HG03108 (cell line): Measurements from ENCODE around the gene RPP40.
"Not testable (repeated sequence)": the region's sequence is repeated elsewhere in the genome, so short reads cannot be mapped to it uniquely, and the experiment has no call there.

Source experiments
- ATAC-seq: cut with Tn5 transposase; IDR thresholded peaks from one replicate; pipeline ENCODE4 v1.9.1; 2021; ENCODE audit warnings: moderate library complexity; ENCODE audit not compliant: unreplicated experiment

Gene RPP40, protein sequence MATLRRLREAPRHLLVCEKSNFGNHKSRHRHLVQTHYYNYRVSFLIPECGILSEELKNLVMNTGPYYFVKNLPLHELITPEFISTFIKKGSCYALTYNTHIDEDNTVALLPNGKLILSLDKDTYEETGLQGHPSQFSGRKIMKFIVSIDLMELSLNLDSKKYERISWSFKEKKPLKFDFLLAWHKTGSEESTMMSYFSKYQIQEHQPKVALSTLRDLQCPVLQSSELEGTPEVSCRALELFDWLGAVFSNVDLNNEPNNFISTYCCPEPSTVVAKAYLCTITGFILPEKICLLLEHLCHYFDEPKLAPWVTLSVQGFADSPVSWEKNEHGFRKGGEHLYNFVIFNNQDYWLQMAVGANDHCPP

DNA sequence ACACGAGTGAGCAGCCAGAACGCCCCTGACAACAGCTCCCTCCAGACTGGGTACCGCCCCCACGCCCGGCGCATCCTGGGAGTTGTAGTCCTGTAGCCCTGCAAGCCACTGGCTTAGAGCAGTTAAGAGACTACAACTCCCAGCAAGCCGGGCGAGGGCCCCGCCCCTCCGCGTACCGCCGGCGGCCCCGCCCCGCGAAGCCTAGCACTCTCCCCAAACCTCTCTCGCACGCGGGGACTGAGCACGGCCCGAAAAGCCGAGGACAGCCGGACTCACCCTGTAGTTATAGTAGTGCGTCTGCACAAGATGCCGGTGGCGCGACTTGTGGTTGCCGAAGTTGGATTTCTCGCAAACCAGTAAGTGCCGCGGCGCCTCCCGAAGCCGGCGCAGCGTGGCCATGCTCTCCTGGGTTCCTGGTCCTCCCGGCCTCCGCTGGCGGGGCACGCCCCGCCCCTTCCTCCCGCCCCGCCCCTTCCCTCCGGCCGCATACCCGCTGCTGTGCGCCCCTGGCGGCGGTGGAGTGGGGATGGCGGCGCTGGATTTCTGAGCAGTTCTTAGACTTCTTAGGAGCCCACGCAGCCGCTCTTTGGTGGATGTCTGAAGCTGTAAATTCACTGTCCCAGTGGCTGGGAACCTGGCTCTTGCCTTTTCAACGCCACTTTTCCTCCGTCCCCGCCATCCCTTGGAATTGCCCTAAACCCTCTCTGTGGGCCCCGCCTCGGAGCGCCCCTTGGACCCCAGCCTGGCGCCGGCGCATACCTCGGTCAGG is at the start of gene RPP40:
TSS of gene RPP40 (minus strand) at position 434 of the 769 bp plus-strand sequence. CDS start at position 399, 35 bp downstream.
- ATAC-seq: peak; percentile 96

DNA sequence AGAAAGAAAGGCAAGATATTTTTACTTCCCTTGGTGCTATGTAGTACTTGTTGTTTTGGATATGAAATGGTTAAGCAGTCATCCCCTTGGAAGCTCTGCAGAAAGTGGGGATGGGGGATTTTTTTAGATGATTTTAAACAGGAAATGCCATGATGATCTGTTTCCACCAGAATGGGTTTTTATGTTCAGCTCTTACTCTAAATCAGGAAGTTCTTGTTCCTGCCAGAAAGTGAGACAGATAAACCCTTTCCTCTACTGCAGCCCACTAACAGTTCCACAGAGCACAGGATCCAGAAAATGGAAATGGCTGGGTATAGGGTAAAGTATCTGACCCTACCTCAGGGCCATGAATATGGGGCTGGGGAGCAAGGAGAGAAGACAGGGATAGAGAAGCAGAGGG is 49.2 kb upstream of the RPP40 start:
- no peak for ATAC-seq

DNA sequence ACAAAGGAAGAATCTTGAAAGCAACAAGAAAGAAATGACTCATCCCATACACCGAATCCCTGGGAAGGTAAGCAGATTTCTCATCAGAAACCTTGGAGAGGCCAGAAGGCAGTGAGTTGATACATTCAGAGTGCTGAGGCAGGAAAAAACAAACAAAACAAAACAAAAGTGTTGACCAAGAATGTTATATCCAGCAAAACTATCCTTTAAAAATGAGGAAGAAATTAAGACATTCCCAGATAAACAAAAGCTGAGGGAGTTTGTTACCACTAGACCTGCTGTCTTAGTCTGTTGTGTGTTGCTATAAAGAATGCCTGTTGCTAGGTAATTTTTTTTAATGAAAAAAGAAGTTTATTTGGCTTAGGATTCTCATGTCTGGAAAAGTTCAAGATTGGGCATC is 47.6 kb upstream of the RPP40 start:
- ATAC-seq: no peak

DNA sequence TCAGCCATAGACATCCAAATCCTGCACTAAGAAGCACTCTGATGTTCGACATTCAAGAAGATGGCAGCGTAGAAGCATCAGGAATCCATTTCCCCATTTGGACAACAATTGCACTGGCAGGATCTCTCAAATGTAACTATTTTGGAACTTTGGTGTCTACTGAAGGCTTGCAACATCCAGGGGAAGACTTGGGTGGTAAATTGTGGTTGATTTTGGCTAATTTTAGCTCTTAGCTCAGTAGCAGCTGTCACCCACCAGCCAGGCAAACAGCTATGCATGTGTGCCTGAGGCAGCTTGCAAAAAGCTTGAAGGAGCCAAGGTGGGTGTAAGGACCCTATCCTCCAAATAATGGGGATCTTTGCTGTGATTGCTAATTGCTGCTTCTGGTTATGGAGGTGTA is 46.2 kb upstream of the RPP40 start:
- ATAC-seq: no peak

DNA sequence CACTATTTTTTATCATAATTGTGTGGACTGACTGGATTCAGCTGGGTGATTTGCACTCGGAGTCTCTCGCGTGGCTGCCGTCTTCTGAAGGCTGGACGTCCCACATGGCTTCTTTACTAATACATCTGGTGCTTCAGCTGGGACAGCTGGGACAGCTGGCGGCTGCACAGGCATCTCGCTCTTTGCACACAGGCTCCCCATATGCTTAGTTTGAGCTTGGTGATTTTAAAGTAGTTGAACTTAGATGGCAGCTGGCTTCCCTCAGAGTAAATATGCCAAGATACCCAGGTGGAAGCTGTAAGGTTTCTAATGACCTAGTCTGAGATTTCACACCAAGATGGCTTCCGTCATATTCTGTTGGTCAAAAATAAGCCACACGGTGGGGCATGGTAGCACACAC is 42.6 kb upstream of the RPP40 start:
- no peak for ATAC-seq

DNA sequence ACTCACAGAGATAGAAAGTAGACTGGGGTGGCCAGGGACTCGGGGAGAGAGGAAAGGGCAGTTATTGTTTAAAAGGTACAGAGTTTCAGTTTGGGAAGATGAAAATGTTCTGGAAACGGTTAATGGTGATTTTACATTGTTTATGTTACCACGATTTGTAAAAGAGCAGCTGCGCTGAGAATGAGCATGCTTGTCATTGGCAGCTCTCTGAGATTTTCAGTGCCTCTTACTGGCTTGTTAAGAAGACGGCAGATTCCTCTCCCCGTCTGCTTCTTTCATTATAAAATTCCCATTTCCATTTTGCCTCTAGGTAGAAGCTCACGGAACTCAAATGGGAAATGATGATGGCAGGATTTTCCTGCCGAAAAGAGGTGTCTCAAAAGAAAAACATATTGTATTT is 41.6 kb upstream of the RPP40 start:
- no peak for ATAC-seq

DNA sequence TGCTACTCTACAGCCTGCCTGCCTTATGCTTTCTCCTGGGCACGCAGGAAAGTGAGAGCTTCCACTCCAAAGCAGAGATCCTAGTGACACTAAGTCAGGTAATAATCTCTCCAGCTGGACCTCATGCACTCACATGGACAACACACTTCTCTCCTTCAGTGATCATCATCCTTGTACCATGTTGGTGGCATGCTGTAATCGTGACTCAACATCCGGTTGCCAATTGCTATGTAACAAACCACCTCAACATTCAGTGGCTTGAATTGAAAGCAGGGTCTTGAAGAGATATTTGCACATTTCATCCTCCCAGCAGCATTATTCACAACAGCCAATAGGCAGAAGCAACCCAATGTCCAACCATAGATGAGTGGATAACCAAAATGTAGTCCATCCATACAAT is 41.0 kb upstream of the RPP40 start:
- no peak for ATAC-seq

DNA sequence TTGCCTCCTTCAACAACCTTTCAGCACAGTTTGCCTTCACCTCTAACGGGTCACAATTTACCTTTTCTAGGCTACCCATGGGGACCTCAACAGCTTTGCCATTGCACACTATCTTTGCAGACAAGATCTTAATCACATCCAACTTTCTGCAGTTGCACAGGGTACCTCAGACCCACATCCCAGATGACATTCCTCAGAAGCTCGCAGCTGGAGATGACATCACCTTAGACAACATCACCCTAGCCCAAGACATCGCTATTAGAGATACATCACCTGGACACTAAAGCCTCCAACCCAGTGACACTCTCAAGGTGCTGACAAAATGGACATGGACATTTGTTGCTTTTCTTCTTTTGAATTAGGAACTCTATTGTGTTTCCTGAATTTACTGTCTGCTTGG is 38.6 kb upstream of the RPP40 start:
- ATAC-seq: no peak

DNA sequence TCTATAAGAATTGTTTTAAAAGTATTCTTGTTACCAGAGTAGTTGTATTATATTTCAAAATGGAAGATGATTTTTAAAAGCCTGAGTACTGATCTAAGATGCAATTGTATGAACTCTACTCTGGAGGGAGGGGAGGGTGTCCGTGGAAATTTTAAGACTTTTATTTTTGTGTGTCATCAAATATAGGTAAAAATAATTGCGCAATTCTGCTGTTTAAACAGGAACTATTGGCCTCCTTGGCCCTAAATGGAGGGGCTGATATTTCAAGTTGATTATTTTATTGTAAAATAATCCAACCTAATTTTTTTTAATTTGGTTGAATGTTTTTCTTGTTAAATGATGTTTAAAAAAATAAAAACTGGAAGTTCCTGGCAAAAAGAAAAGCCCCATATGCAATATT is 38.1 kb upstream of the RPP40 start:
- ATAC-seq: no peak

DNA sequence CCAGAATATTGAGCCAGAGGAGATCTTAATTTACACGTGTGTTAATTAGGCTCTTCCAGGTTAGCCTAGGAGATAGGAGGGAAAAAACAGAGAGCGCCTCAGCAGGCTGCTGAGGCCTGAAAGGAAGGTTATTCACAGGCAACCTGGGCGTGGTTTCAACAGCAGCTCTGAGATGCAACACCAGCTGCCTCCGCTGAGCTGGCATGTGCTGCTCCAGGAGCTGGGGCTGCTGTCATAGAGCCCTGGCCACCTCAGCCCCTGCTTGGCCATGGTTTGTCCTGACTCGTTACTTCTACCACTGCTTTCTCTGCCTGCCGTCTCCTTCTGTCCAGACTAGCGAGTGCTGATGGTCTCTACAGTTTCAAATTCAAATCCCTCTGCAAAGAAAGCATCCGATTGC is 32.4 kb upstream of the RPP40 start:
- ATAC-seq: no peak

DNA sequence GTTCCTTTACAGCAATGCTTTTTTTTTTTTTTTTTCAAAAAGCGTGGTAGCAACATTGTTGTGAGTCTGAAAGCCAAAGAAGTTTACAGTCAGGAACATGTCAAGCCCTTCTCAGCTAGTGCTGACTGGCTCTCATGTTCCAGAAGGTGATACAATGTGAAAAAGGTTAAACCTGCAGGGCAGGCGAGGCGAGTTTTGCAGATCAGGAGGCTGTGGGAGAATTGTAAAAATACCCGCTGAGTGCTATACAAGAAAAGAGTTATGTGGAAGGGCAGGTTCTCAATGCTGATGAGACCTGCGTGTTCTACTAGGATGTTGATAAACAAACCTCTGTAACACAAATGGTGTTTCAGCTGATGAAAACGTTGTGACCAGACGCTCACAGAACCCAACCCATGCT is 30.9 kb upstream of the RPP40 start:
- ATAC-seq: no peak

DNA sequence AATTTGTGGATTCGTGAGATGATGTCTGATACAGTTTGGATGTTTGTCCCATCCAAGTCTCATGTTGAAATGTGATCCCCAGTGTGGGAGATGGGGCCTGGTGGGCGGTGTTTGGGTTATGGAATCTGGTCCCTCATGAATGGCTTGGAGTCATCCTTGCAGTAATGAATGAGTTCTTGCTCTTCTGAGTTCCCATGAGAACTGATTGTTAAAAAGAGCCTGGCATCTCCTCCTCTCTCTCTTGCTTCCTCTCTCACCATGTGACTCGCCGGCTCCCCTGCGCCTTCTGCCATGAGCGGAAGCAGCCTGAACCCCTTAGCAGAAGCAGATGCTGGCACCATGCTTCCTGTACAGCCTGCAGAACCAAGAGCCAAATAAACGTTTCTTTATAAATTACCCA is 30.5 kb upstream of the RPP40 start:
- no peak for ATAC-seq

DNA sequence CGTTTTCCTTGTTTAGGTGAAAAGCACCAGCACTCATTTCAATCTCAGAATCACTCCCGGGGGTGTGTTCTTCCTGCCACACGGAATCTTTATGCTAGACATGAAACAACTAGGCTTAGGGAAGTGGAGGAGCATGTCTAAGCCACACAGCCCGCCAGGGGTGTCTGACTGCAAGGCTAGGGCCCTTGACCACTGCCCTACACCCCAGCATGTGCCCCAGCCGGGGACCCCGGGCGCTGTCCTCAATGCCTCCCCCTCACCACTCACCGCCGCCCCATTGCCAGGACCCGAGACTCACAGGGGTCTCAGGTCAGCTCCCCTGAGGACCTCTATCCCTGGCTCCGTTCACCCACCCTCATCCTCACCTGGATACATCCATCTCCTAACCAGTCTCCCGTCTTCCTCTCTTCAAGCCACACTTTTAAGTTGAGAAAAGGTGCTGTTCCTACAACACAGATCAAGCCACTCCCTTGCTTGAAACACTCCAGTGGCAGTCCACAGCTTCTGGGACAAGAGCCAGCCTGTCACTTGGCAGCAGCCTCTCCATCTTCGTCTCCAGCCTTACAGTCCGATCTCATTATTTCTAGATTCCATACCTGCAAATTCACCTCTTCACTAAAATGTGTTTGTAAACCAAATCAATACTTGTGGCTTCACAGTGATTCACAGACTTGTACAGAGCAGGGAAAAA is 29.5 kb upstream of the RPP40 start:
- ATAC-seq: not testable (repeated sequence)

DNA sequence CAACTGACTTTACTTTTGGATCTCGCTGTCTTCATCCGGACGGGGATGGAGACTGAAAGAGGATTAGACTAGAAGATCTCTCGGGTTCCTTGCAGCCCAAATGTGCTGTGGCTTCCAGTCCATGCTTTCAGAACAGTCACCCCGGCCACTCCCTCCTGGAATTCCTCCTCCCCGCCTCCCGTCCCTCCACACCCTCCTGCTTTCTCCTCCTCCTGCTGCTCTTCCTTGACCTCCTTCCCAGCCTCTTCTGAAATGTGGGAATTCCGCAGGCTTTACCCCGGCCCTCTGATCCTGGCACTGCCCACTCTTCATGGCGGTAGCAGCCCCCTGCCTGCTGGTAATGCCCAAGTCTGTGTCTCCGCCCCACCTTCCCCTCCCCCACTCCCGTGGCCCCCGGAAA is 28.9 kb upstream of the RPP40 start:
- not testable (repeated sequence) for ATAC-seq

DNA sequence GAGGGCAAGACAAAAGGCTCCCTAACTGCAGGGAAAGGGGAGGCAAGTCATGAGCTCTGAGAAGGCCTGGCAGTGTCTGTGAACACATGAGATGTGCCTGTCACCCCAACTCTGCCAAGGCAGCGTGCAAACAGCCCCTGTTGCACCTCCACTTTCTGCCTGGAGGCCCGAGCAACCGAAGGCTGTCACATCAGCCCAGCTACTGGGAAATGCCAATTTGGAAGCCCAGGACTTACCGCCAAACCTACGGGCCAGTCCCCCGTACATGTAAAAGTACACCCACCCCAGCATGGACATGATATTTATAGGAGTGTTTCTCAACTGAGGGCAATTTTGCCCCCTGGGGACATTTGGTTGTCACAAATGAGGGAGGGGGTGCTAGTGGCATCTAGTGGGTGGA is 27.3 kb upstream of the RPP40 start:
- ATAC-seq: no peak

DNA sequence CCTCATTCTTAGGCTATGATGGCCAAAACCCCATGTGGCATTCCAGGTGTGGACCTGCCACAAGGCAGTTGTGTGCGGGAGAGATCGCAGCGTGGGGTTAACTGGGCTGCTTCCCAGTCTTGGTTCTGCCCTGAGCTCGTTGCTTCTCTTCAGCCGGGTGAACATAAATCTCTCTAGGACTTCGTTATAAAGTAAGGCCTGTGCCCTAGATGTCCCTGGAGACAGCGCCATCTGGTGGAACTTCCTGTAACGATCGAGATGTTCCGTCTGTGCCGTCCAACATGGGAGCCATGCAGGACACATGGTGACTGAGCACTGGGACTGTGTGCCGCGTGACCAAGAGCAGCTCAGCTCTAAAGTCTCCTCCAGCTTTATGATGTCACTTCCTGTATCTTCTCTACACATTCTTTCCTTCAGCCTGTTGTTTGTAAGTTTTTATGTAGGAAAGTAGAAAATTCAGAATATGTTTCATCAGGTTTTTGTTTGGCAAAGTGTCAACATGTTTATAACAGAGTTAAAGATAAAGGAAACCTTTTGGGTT is 26.8 kb upstream of the RPP40 start:
- peak; percentile 81 for ATAC-seq

DNA sequence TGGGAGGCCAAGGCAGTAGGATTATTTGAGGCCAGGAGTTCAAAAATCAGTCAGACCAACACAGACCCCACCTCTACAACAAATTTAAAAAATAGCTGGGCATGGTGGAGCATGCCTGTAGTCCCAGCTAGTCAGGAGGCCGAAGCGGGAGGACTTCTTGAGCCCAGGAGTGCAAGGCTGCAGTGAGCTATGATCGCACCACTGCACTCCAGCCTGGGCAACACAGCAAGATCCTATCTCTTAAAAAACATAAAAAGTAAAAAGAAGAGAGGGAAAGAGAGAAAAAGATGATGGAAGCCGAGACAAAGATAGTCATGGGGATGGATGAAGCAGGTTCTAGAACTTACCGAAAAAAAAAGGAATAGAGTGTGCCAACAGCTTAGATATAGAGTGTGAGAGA is 25.8 kb upstream of the RPP40 start:
- no peak for ATAC-seq

DNA sequence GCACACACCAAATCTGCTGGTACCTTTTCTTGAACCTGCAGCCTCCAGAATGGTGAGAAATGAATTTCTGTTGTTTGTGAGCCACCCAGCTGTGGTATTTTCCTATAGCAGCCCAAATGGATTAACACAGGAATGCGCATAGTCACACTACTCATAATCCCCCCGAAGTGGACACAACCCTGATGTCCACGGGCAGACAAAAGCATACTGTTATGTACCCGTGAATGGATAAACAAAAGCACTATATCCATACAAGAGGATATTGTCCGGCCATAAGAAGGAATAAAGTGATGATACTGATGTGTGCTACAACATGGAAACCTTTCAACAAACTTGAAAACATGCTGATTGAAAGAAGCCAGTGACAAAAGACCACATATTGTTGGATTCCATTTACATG is 25.1 kb upstream of the RPP40 start:
- no peak for ATAC-seq

DNA sequence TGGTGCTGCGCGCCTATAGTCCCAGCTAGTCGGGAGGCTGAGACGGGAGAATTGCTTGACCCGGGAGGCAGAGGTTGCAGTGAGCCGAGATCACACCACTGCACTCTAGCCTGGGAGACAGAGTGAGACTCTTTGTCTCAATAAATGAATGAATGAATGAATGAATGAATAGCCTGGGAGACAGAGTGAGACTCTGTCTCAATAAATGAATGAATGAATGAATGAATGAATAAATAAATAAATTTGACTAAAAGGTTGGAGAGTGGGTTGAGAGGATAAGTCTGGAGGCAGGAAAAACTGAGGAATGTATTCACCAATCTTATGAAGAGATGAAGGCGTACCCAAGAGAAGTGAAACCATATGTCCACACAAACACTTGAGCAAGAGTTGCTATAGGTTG is 24.5 kb upstream of the RPP40 start:
- ATAC-seq: no peak

DNA sequence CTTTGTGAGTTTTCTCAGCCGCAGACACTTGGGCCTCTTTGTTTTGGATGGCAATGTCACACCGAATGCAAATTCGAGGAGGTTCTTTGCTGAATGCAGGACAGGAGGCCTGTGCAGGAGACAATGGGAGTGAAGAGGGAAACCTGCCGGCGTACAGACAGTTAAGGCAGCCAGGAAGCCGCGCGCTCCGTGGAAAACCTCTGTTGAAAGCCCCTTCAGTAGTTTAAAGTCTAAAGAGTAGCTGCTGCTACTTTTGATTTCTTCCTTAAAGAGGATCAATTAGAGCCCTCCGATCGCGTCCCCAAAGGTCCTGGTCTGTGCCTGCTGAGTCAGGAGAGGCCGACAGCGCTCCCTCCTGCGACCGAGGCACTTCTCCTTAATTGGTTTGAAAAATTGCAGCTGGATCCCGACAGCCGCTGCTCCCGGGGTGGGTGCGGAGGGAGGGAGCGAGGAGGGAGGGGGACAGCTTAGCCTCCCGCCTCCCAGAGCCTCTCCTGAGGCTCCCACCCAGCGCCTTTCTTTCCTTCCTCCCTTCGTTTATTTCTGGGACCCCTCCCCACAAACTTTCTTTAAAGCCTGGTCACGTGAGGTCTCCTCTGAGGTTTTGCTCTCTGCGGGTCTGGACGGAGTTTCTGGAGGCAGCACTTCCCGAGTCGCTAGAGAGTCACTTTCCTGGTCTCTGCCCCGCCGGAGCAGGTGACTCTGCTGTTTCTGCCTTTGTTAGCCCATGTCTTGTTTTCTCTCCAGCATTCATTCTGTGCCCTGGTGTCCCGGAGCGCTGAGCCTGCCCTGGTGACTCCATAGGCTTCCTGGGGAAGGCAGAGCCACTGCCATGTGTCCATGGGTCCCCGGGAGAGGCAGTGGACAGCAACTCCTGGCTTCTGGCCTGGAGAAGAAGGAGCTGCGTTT is 22.3 kb upstream of the RPP40 start:
- ATAC-seq: no peak

DNA sequence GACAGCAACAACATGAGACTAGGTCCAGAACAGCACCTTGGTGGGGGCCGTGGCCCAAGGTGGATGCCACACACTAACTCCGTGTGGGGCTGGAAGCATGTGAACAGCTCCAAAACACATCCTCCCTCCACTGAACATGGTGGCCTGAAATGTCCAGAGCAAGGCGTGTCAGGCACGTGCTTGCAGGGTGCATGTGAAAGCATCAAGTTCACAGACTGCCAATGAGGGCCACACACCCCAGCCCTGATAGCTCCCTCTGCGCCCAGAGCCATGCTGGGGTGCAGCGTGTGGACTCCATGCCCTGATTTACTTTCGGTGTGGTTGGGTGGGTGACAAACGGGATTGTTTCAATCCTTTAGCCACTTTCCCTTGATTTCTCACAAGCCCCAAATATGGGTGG is 20.1 kb upstream of the RPP40 start:
- ATAC-seq: no peak
